IMR-90 (cell line): ENCODE measurements around the gene PIEZO2. TPM values are rescaled to one million over a fixed set of nuclear protein-coding genes. Genes with fewer than 3 reads are reported as not detected.

Experiments used
- ATAC-seq: fragments of 200-7000 bp; cut with Tn5 transposase; 2 replicates; pipeline ENCODE4 v1.9.1; 2020; ENCODE audit warnings: low read depth, mild to moderate bottlenecking, moderate library complexity
- BruUV-seq: library from RNA; stranded (reverse); fragments of 400-500 nt; replicated peaks from 2 replicates; lab custom pipeline; 2021; lab: Mats Ljungman, UMichigan
- CTCF ChIA-PET: fragments of 300-600 bp; formaldehyde crosslinking; extraction: SDS; loops from one replicate; lab custom pipeline; 2021; ENCODE audit warnings: antibody characterized with exemption; lab: Yijun Ruan, JAX
- POLR2A ChIA-PET: fragments of 300-600 bp; sonication (Branson Sonifier 250); formaldehyde crosslinking; loops from one replicate; lab custom pipeline; 2022; ENCODE audit warnings: antibody characterized with exemption; ENCODE audit not compliant: unreplicated experiment; lab: Charles Lee
- DNase-seq: peaks from one replicate; pipeline ENCODE4 v3.0.0; 2013
- H2AFZ ChIP-seq: replicated peaks from 2 replicates; pipeline ENCODE3; 2013; ENCODE audit warnings: low read length, mild to moderate bottlenecking; ENCODE audit not compliant: poor library complexity
- H2AK5ac ChIP-seq: 2 replicates; pipeline ENCODE4 v1.6.1; 2013; ENCODE audit warnings: low read depth, low read length, inconsistent platforms
- H2AK9ac ChIP-seq: replicated peaks from 2 replicates; pipeline ENCODE3; 2013; ENCODE audit warnings: mild to moderate bottlenecking, low read depth, low read length, moderate library complexity; ENCODE audit not compliant: poor library complexity
- H2BK120ac ChIP-seq: 2 replicates; pipeline ENCODE4 v1.6.1; 2013; ENCODE audit warnings: low read depth, low read length, inconsistent platforms
- H2BK15ac ChIP-seq: 3 replicates; pipeline ENCODE4 v1.6.1; 2013; ENCODE audit warnings: low read depth, low read length, inconsistent platforms
- H2BK20ac ChIP-seq: 2 replicates; pipeline ENCODE4 v1.6.1; 2013; ENCODE audit warnings: low read depth, mild to moderate bottlenecking, inconsistent platforms, low read length, moderate library complexity
- H2BK5ac ChIP-seq: 2 replicates; pipeline ENCODE4 v1.6.1; 2013; ENCODE audit warnings: mild to moderate bottlenecking, low read depth, low read length, inconsistent platforms; ENCODE audit not compliant: poor library complexity, severe bottlenecking
- H3K14ac ChIP-seq: replicated peaks from 2 replicates; pipeline ENCODE4 v1.6.1; 2013; ENCODE audit warnings: low read depth, low read length, inconsistent platforms
- H3K18ac ChIP-seq: 2 replicates; pipeline ENCODE4 v1.6.1; 2013; ENCODE audit warnings: low read depth, low read length, control low read depth
- H3K23ac ChIP-seq: 2 replicates; pipeline ENCODE4 v1.6.1; 2013; ENCODE audit warnings: low read depth, low read length, inconsistent platforms
- H3K27ac ChIP-seq: 2 replicates; pipeline ENCODE4 v1.5.1; 2013; ENCODE audit warnings: mild to moderate bottlenecking, control low read depth, low read length; ENCODE audit not compliant: insufficient read depth
- H3K27me3 ChIP-seq: 2 replicates; pipeline ENCODE4 v1.6.1; 2013; ENCODE audit warnings: low read length; ENCODE audit not compliant: control insufficient read depth, insufficient read depth
- H3K36me3 ChIP-seq: 2 replicates; pipeline ENCODE4 v1.6.1; 2013; ENCODE audit warnings: low read length, mixed read lengths; ENCODE audit not compliant: control insufficient read depth, insufficient read depth
- H3K4ac ChIP-seq: 2 replicates; pipeline ENCODE4 v1.6.1; 2013; ENCODE audit warnings: low read depth, low read length, inconsistent platforms
- H3K4me1 ChIP-seq: 2 replicates; pipeline ENCODE4 v1.6.1; 2013; ENCODE audit warnings: low read length, mixed read lengths; ENCODE audit not compliant: control insufficient read depth, insufficient read depth
- H3K4me2 ChIP-seq: 2 replicates; pipeline ENCODE4 v1.6.1; 2013; ENCODE audit warnings: low read depth, mild to moderate bottlenecking, control low read depth, low read length, moderate library complexity
- H3K4me3 ChIP-seq: 2 replicates; pipeline ENCODE4 v1.5.1; 2013; ENCODE audit warnings: low read depth, mild to moderate bottlenecking, control low read depth, low read length, moderate library complexity; ENCODE audit not compliant: insufficient read depth
- H3K56ac ChIP-seq: 2 replicates; pipeline ENCODE4 v1.6.1; 2013; ENCODE audit warnings: low read length, inconsistent platforms; ENCODE audit not compliant: insufficient read depth; ENCODE audit errors: extremely low read depth
- H3K79me1 ChIP-seq, 2 experiments: 2 replicates each; pipeline ENCODE4 v1.6.1; 2013; ENCODE audit warnings: low read length in 2 of 2, inconsistent platforms in 1 of 2, low read depth in 1 of 2
- H3K9ac ChIP-seq: 2 replicates; pipeline ENCODE4 v1.6.1; 2013; ENCODE audit warnings: low read depth, low read length, control low read depth
- H3K9me1 ChIP-seq: 2 replicates; pipeline ENCODE4 v1.6.1; 2013; ENCODE audit warnings: low read length, inconsistent platforms; ENCODE audit not compliant: insufficient read depth
- H3K9me3 ChIP-seq: 2 replicates; pipeline ENCODE4 v1.6.1; 2013; ENCODE audit warnings: low read length; ENCODE audit not compliant: control insufficient read depth, insufficient read depth
- H4K20me1 ChIP-seq: 2 replicates; pipeline ENCODE4 v1.6.1; 2013; ENCODE audit warnings: low read length, inconsistent platforms; ENCODE audit not compliant: insufficient read depth
- H4K5ac ChIP-seq: 2 replicates; pipeline ENCODE4 v1.6.1; 2013; ENCODE audit warnings: mild to moderate bottlenecking, low read depth, low read length, control low read depth
- H4K8ac ChIP-seq, 2 experiments: 2 replicates each; pipeline ENCODE4 v1.6.1; 2013; ENCODE audit warnings: low read depth in 2 of 2, low read length in 2 of 2, control low read depth in 1 of 2, inconsistent platforms in 1 of 2
- H4K91ac ChIP-seq: 2 replicates; pipeline ENCODE4 v1.6.1; 2013; ENCODE audit warnings: low read depth, low read length, inconsistent platforms; ENCODE audit not compliant: insufficient read depth
- CEBPB ChIP-seq: IDR thresholded peaks from 2 replicates; pipeline ENCODE4 v1.6.1; 2012; ENCODE audit warnings: low read depth, low read length, improper control_type of control experiment
- MAFK ChIP-seq: IDR thresholded peaks from 2 replicates; pipeline ENCODE4 v1.6.1; 2012; ENCODE audit warnings: low read depth, low read length, improper control_type of control experiment
- RFX5 ChIP-seq: IDR thresholded peaks from 2 replicates; pipeline ENCODE4 v1.8.0; 2012; ENCODE audit warnings: low read depth, mild to moderate bottlenecking, low read length, moderate library complexity
- WGBS, 2 experiments: methylation state at CpG; one replicate each; pipeline versions ENCODE4 v1.1.5 to v1.1.7; 2013; ENCODE audit warnings: missing lambda C conversion rate in 2 of 2; ENCODE audit not compliant: insufficient read length in 1 of 2; ENCODE audit errors: extremely low coverage in 2 of 2; 5-methylcytosine and 5-hydroxymethylcytosine counted together
- dilution Hi-C: fragments of 300-500 bp; cut with HindIII; formaldehyde crosslinking; loops from one replicate; pipeline ENCODE4 v1.14.3; 2018; ENCODE audit warnings: low sequenced_read_pairs; ENCODE audit not compliant: unreplicated experiment
- in situ Hi-C: fragments of 300-500 bp; cut with MboI; formaldehyde crosslinking; loops from 3 replicates; pipeline ENCODE4 v1.14.3; 2019; ENCODE audit warnings: low sequenced_read_pairs, inconsistent platforms, mixed read lengths
- intact Hi-C: fragments of 100-400 bp; cut with micrococcal nuclease; formaldehyde crosslinking; loops from 2 replicates; pipeline ENCODE4 v1.10.0; 2022
- polyA plus RNA-seq, 3 experiments: library from polyadenylated mRNA; depleted of rRNA; stranded (reverse); fragments of >200 nt; gene quantifications; 2 replicates each; pipeline ENCODE4 v1.2.3, GENCODE V29; 2012; ENCODE audit warnings: low replicate concordance in 1 of 3
- total RNA-seq: library from RNA; depleted of rRNA; stranded (reverse); fragments of >200 nt; gene quantifications from 2 replicates; pipeline ENCODE4 v1.2.3, GENCODE V29; 2012
- TF ChIP-seq, protein P1 (sequence below): fragments of 150-350 bp; IDR thresholded peaks from 2 replicates; pipeline ENCODE4 v1.6.1; 2016; ENCODE audit warnings: low read depth, mild to moderate bottlenecking, low read length, moderate library complexity, borderline replicate concordance

PIEZO2 gene
- total and polyA plus RNA-seq, 2 of the 4 experiments (the other 2 are of a cell fraction): 2.4 to 4.1 TPM

DNA sequence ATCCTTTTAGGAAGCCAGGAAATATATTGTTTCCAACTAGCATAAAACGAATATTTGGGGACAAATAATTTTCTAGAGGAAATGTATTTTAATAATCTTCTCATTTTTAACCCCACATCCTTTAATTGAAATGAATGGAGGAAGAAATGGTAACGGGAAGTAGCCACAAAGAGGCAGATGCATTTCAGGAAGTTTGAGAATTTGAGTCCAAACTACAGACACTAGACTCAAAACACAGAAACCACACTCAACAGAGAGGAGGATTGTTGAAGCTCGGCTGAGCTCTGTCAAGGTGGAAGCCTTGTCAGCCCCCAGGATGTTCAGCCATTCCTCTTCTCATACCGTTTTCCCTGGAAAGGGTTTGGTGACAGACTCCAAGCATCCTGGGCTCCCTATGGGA is 335.0 kb downstream of the PIEZO2 start:
- intact Hi-C loops (no loop called here), dilution Hi-C loops (no loop called here), in situ Hi-C loops (no loop called here)
- no peak overlapping the region for H3K4ac ChIP-seq
- H2BK5ac ChIP-seq: no peak overlapping the region
- no peak overlapping the region for H3K23ac ChIP-seq
- no peak for TF ChIP-seq RFX5
- TF ChIP-seq MAFK: no peak
- TF ChIP-seq, protein P1, sequence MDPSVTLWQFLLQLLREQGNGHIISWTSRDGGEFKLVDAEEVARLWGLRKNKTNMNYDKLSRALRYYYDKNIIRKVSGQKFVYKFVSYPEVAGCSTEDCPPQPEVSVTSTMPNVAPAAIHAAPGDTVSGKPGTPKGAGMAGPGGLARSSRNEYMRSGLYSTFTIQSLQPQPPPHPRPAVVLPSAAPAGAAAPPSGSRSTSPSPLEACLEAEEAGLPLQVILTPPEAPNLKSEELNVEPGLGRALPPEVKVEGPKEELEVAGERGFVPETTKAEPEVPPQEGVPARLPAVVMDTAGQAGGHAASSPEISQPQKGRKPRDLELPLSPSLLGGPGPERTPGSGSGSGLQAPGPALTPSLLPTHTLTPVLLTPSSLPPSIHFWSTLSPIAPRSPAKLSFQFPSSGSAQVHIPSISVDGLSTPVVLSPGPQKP: no peak
- TF ChIP-seq CEBPB: no peak
- H3K79me1 ChIP-seq: no peaks in the 10 kb centered on the region
- BruUV-seq: no TSS peak
- no peak overlapping the region for H2BK15ac ChIP-seq
- WGBS, 2 experiments: no CpG with 5 or more reads among the region's 4 CpGs
- no peaks in the 10 kb centered on the region for H3K9me3 ChIP-seq
- no peaks in the 10 kb centered on the region for H3K9me1 ChIP-seq
- H3K18ac ChIP-seq: no peak overlapping the region
- no peak overlapping the region for H4K5ac ChIP-seq
- ChIA-PET POLR2A (no interaction called here), CTCF (no interaction called here)
- no peak overlapping the region for H2AFZ ChIP-seq
- no peak for ATAC-seq
- no peaks in the 10 kb centered on the region for H3K27me3 ChIP-seq
- no peak overlapping the region for H2BK20ac ChIP-seq
- H4K8ac ChIP-seq: no peak overlapping the region
- no peaks in the 10 kb centered on the region for H3K4me1 ChIP-seq
- DNase-seq: no peak
- no peak overlapping the region for H3K4me2 ChIP-seq
- H3K27ac ChIP-seq: no peak overlapping the region
- no peak overlapping the region for H3K9ac ChIP-seq
- H3K14ac ChIP-seq: no peak overlapping the region
- peak overlapping the region; percentile 5 for H2AK9ac ChIP-seq
- H3K4me3 ChIP-seq: no peak overlapping the region
- no peak overlapping the region for H3K56ac ChIP-seq
- no peaks in the 10 kb centered on the region for H4K20me1 ChIP-seq
- H3K36me3 ChIP-seq: no peaks in the 10 kb centered on the region
- no peak overlapping the region for H4K91ac ChIP-seq
- no peak overlapping the region for H2AK5ac ChIP-seq
- H2BK120ac ChIP-seq: no peak overlapping the region
